Testis (tissue), 2 donors: ENCODE measurements around the gene ATP2B3.

Source experiments
- POLR2A ChIP-seq: fragments of 450-650 bp; IDR thresholded peaks from one replicate; pipeline ENCODE4 v1.6.1; 2017; ENCODE audit warnings: antibody characterized with exemption, mild to moderate bottlenecking, moderate library complexity
- TF ChIP-seq, protein P1 (sequence below), 3 experiments: fragments of 450-650 bp in 2 of 3; fragments of 200-600 bp in 1 of 3; sonication (generic) in 1 of 3; IDR thresholded peaks; one replicate each; pipeline ENCODE4 v1.5.1; 2016 to 2019; ENCODE audit warnings: antibody characterized with exemption in 3 of 3, mild to moderate bottlenecking in 2 of 3, moderate library complexity in 1 of 3

DNA sequence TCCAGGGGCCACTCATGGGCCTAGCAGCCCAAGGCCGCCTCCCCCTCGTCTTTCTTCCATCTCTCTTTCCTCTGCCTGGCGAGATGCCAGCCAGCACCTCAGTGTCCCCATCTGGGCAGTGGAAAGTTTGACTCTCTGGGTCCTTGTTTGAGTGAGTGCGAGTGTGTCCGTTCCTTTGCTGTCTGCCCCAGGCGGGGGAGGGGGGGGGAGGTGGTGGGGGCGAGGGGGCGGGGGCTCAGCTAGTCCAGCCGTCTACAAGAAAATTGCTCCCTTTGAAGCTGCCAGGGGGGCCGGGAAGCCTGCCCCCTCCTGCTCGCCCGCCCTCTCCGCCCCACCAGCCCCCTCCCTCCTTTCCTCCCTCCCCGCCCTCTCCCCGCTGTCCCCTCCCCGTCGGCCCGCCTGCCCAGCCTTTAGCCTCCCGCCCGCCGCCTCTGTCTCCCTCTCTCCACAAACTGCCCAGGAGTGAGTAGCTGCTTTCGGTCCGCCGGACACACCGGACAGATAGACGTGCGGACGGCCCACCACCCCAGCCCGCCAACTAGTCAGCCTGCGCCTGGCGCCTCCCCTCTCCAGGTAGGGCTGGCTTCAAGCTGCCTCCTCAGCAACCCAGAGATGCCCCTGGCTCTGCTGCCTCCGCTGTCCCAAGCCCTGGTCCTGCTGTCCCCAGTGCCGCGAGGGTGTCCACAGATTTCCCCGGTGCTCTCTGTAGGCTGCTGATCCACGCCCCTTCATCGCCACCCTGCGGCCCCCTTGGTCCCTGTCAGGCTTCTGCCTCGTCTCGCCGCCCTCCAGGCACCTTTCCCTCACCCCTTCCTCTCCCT lies 22.7 kb upstream of the ATP2B3 start, which contains the start of gene BGN:
- TF ChIP-seq, protein P1, sequence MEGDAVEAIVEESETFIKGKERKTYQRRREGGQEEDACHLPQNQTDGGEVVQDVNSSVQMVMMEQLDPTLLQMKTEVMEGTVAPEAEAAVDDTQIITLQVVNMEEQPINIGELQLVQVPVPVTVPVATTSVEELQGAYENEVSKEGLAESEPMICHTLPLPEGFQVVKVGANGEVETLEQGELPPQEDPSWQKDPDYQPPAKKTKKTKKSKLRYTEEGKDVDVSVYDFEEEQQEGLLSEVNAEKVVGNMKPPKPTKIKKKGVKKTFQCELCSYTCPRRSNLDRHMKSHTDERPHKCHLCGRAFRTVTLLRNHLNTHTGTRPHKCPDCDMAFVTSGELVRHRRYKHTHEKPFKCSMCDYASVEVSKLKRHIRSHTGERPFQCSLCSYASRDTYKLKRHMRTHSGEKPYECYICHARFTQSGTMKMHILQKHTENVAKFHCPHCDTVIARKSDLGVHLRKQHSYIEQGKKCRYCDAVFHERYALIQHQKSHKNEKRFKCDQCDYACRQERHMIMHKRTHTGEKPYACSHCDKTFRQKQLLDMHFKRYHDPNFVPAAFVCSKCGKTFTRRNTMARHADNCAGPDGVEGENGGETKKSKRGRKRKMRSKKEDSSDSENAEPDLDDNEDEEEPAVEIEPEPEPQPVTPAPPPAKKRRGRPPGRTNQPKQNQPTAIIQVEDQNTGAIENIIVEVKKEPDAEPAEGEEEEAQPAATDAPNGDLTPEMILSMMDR (IDR thresholded peaks at IDR 0.05): peak in 1 of 3 experiments; percentile 4
- no peak for TF ChIP-seq POLR2A
